Sigmoid colon (tissue), 4 donors: ENCODE data around the gene CDAN1.

Source experiments
- CTCF ChIP-seq, 4 experiments: fragments of 450-650 bp in 3 of 4; fragments of 200-600 bp in 1 of 4; IDR thresholded peaks; one replicate each; pipeline ENCODE4 v1.5.1; 2016 to 2019; ENCODE audit warnings: antibody characterized with exemption in 4 of 4, mild to moderate bottlenecking in 3 of 4, moderate library complexity in 2 of 4
- EP300 ChIP-seq, 4 donors: sonication (generic); formaldehyde crosslinking; IDR thresholded peaks; one replicate each; pipeline ENCODE4 v1.6.1; 2017; ENCODE audit warnings: antibody characterized with exemption in 4 of 4
- POLR2A ChIP-seq, 2 donors: fragments of 450-650 bp; IDR thresholded peaks; one replicate each; pipeline ENCODE4 v1.6.1; 2016; ENCODE audit warnings: antibody characterized with exemption in 2 of 2, mild to moderate bottlenecking in 2 of 2, moderate library complexity in 2 of 2
- POLR2AphosphoS5 ChIP-seq, 4 donors: sonication (generic); formaldehyde crosslinking; IDR thresholded peaks; one replicate each; pipeline ENCODE4 v1.6.1; 2017; ENCODE audit warnings: antibody characterized with exemption in 4 of 4

GRCh38 chr15:42775416-42775815 lies 38.5 kb upstream of the CDAN1 start:
- TF ChIP-seq CTCF (IDR thresholded peaks at IDR 0.05): no peak
- no peak for TF ChIP-seq POLR2AphosphoS5 (IDR thresholded peaks at IDR 0.05)
- no peak for TF ChIP-seq POLR2A (IDR thresholded peaks at IDR 0.05)
- no peak for TF ChIP-seq EP300 (IDR thresholded peaks at IDR 0.05)
